Endothelial cell of umbilical vein (primary cell): ENCODE results near the gene BTK. TPM values are rescaled to one million over a fixed set of nuclear protein-coding genes. Genes with fewer than 3 reads are reported as not detected.
"Not testable (repeated sequence)": the region's sequence is repeated elsewhere in the genome, so short reads cannot be mapped to it uniquely, and the experiment has no call there.

ENCODE experiments used
- BruUV-seq: library from RNA; stranded (reverse); fragments of 400-500 nt; replicated peaks from 2 replicates; lab custom pipeline; 2021; lab: Mats Ljungman, UMichigan
- CTCF ChIA-PET: fragments of 300-600, 350-600 bp; sonication (Branson Sonifier 250); formaldehyde crosslinking; loops from one replicate; lab custom pipeline; 2021; ENCODE audit warnings: antibody characterized with exemption, inconsistent platforms; lab: Charles Lee
- POLR2A ChIA-PET: fragments of 300-600, 350-600 bp; sonication (Branson Sonifier 250); formaldehyde crosslinking; loops from one replicate; lab custom pipeline; 2021; ENCODE audit warnings: antibody characterized with exemption, inconsistent platforms; lab: Charles Lee
- DNase-seq: peaks from one replicate; pipeline ENCODE4 v3.0.0-alpha.2; 2011; ENCODE audit warnings: low read depth, low spot score
- FAIRE-seq: peaks from 2 replicates; lab custom pipeline; 2011; peaks lifted over from hg19 to GRCh38; lab: Jason Lieb, UNC
- H2AFZ ChIP-seq: 2 replicates; pipeline ENCODE4 v1.6.0; 2012; ENCODE audit warnings: low read depth, low read length, control low read depth, inconsistent platforms
- H3K27ac ChIP-seq: 2 replicates; pipeline ENCODE4 v1.5.1; 2011; ENCODE audit warnings: low read depth, mild to moderate bottlenecking, control low read depth, low read length, moderate library complexity; ENCODE audit not compliant: insufficient read depth
- H3K27me3 ChIP-seq, 2 experiments: 2 replicates each; pipeline versions ENCODE4 v1.6.0 to v1.6.1; 2011; ENCODE audit warnings: low read length in 2 of 2, mixed read lengths in 1 of 2; ENCODE audit not compliant: control insufficient read depth in 2 of 2, insufficient read depth in 2 of 2
- H3K36me3 ChIP-seq, 2 experiments: 2 replicates in 1 of 2; 3 replicates in 1 of 2; pipeline ENCODE4 v1.5.1; 2011; ENCODE audit warnings: low read length in 2 of 2, mild to moderate bottlenecking in 1 of 2, moderate library complexity in 1 of 2; ENCODE audit not compliant: control insufficient read depth in 2 of 2, insufficient read depth in 2 of 2; ENCODE audit errors: extremely low read depth in 1 of 2
- H3K4me1 ChIP-seq: 3 replicates; pipeline ENCODE4 v1.5.1; 2011; ENCODE audit warnings: mild to moderate bottlenecking, low read length; ENCODE audit not compliant: control insufficient read depth, insufficient read depth; ENCODE audit errors: extremely low read depth
- H3K4me2 ChIP-seq: 2 replicates; pipeline ENCODE4 v1.6.1; 2011; ENCODE audit warnings: low read length, control low read depth, mixed read lengths; ENCODE audit not compliant: insufficient read depth
- H3K4me3 ChIP-seq, 3 experiments: fragments of 200-600 bp in 1 of 3; sonication (generic), shearing (Covaris generic) in 1 of 3; replicated peaks in 1 of 3; 2 replicates each; pipeline ENCODE4 v1.5.1; 2011 to 2016; ENCODE audit warnings: control low read depth in 3 of 3, low read length in 3 of 3, mild to moderate bottlenecking in 2 of 3, inconsistent platforms in 1 of 3, low read depth in 1 of 3, moderate library complexity in 1 of 3; ENCODE audit not compliant: insufficient read depth in 1 of 3
- H3K79me2 ChIP-seq: 2 replicates; pipeline ENCODE4 v1.6.0; 2012; ENCODE audit warnings: low read length, inconsistent platforms; ENCODE audit not compliant: control insufficient read depth, insufficient read depth
- H3K9ac ChIP-seq: replicated peaks from 2 replicates; pipeline ENCODE3; 2011; ENCODE audit warnings: low read length, control low read depth; ENCODE audit not compliant: insufficient read depth; ENCODE audit errors: extremely low read depth
- H3K9me1 ChIP-seq: replicated peaks from 3 replicates; pipeline ENCODE4 v1.6.0; 2011; ENCODE audit warnings: mild to moderate bottlenecking, low read length; ENCODE audit not compliant: control insufficient read depth, insufficient read depth; ENCODE audit errors: extremely low read depth
- H3K9me3 ChIP-seq: replicated peaks from 2 replicates; pipeline ENCODE4 v1.5.1; 2012; ENCODE audit warnings: low read length, inconsistent platforms; ENCODE audit not compliant: control insufficient read depth, insufficient read depth
- H4K20me1 ChIP-seq: replicated peaks from 2 replicates; pipeline ENCODE3; 2011; ENCODE audit warnings: mild to moderate bottlenecking, low read length; ENCODE audit not compliant: control insufficient read depth, insufficient read depth; ENCODE audit errors: extremely low read depth
- CTCF ChIP-seq, 2 donors: IDR thresholded peaks; 1 replicate in 1 of 2; 2 replicates in 1 of 2; pipeline ENCODE4 v1.5.1; 2011; ENCODE audit warnings: low read length in 2 of 2, mild to moderate bottlenecking in 2 of 2, moderate library complexity in 2 of 2, control low read depth in 1 of 2, inconsistent platforms in 1 of 2, low read depth in 1 of 2; ENCODE audit not compliant: insufficient read depth in 1 of 2; ENCODE audit errors: extremely low read depth in 1 of 2
- EZH2 ChIP-seq: IDR thresholded peaks from 2 replicates; pipeline ENCODE4 v1.6.1; 2012; ENCODE audit warnings: borderline replicate concordance, low read depth, mild to moderate bottlenecking, moderate library complexity, low read length, inconsistent platforms; ENCODE audit not compliant: severe bottlenecking
- FOS ChIP-seq: IDR thresholded peaks from 2 replicates; pipeline ENCODE4 v1.6.1; 2011; ENCODE audit warnings: mild to moderate bottlenecking, low read length, moderate library complexity, borderline replicate concordance; ENCODE audit not compliant: insufficient read depth
- GATA2 ChIP-seq: IDR thresholded peaks from 2 replicates; pipeline ENCODE4 v1.7.0; 2011; ENCODE audit warnings: low read depth, mild to moderate bottlenecking, moderate library complexity, mixed read lengths, low read length; ENCODE audit not compliant: insufficient read length, insufficient read depth
- JUN ChIP-seq: IDR thresholded peaks from 2 replicates; pipeline ENCODE4 v1.6.1; 2011; ENCODE audit warnings: borderline replicate concordance, low read depth; ENCODE audit not compliant: insufficient read length, insufficient read depth
- MAX ChIP-seq: IDR thresholded peaks from 2 replicates; pipeline ENCODE4 v1.6.1; 2011; ENCODE audit not compliant: insufficient read depth, insufficient read length
- MYC ChIP-seq: IDR thresholded peaks from one replicate; pipeline ENCODE4 v1.6.1; 2011; ENCODE audit warnings: mild to moderate bottlenecking, low read depth, low read length
- POLR2A ChIP-seq: IDR thresholded peaks from 2 replicates; pipeline ENCODE4 v1.6.1; 2012; ENCODE audit warnings: low read depth, mild to moderate bottlenecking, control low read depth, low read length
- POLR2AphosphoS5 ChIP-seq: IDR thresholded peaks from 2 replicates; pipeline ENCODE4 v1.6.1; 2012; ENCODE audit warnings: low read depth, mild to moderate bottlenecking, control low read depth, low read length, moderate library complexity; ENCODE audit not compliant: insufficient read depth
- dilution Hi-C: fragments of 300-500 bp; cut with MboI; formaldehyde crosslinking; loops from one replicate; pipeline ENCODE4 v1.15.0; 2019; ENCODE audit warnings: low sequenced_read_pairs; ENCODE audit not compliant: extremely low pct_ligation_motif_present
- intact Hi-C: fragments of 100-400 bp; cut with micrococcal nuclease; formaldehyde crosslinking; loops from one replicate; pipeline ENCODE4 v1.10.0; 2022
- polyA plus RNA-seq, 4 experiments: library from polyadenylated mRNA; depleted of rRNA in 3 of 4; stranded (reverse) in 3 of 4; unstranded in 1 of 4; fragments of >200 nt; gene quantifications; 2 replicates each; pipeline versions ENCODE4 v1.2.1 to v1.2.3, GENCODE V29; 2011 to 2012; ENCODE audit warnings: missing spikeins in 1 of 4
- total RNA-seq: library from RNA; stranded (reverse); gene quantifications from 2 replicates; pipeline ENCODE4 v1.2.3, GENCODE V29; 2021

BTK gene
- total and polyA plus RNA-seq, 2 donors (not counting 3 experiments of a cell fraction or from before 2014, with no cell fraction given): 0.11 to 0.13 TPM

- H3K36me3 ChIP-seq, H3K27ac ChIP-seq, H4K20me1 ChIP-seq, H3K4me2 ChIP-seq, H3K4me3 ChIP-seq, H3K79me2 ChIP-seq, CTCF ChIA-PET, intact Hi-C loops, DNase-seq, H3K9me1 ChIP-seq, H3K4me1 ChIP-seq, dilution Hi-C loops, H3K27me3 ChIP-seq, H3K9me3 ChIP-seq, FAIRE-seq, H2AFZ ChIP-seq, POLR2A ChIA-PET, BruUV-seq, H3K9ac ChIP-seq: not testable (repeated sequence)
These were observed 51.7 kb downstream of the BTK start for GRCh38 chrX:101334310-101334709.

GRCh38 chrX:101326600-101326999 lies 59.4 kb downstream of the BTK start:
- POLR2A ChIA-PET, H3K4me1 ChIP-seq, H3K4me3 ChIP-seq, CTCF ChIA-PET, intact Hi-C loops, DNase-seq, H3K27ac ChIP-seq, H3K27me3 ChIP-seq, H3K79me2 ChIP-seq, FAIRE-seq, H3K9me3 ChIP-seq, dilution Hi-C loops, H2AFZ ChIP-seq, H3K9ac ChIP-seq, H3K36me3 ChIP-seq, H3K9me1 ChIP-seq, H3K4me2 ChIP-seq, BruUV-seq, H4K20me1 ChIP-seq: not testable (repeated sequence)

GRCh38 chrX:101303790-101304189 lies 82.2 kb downstream of the BTK start:
- H3K4me2 ChIP-seq: no peak overlapping the region
- intact Hi-C loops (no loop called here), dilution Hi-C loops (no loop called here)
- no peaks in the 10 kb centered on the region for H3K9me1 ChIP-seq
- no peak overlapping the region for H2AFZ ChIP-seq
- no peaks in the 10 kb centered on the region for H4K20me1 ChIP-seq
- TF ChIP-seq FOS (no peak), CTCF (IDR thresholded peaks at IDR 0.05; ENCODE audit: extremely low read depth in 1 of 2, insufficient read depth in 1 of 2, low read depth in 1 of 2, low read length in 2 of 2) (no peak), MYC (no peak), JUN (no peak), POLR2AphosphoS5 (no peak), POLR2A (no peak), MAX (no peak), EZH2 (no peak), GATA2 (no peak)
- H3K27me3 ChIP-seq: no peaks in the 10 kb centered on the region
- H3K9me3 ChIP-seq: no peaks in the 10 kb centered on the region
- DNase-seq (no peak), FAIRE-seq (no peak)
- H3K27ac ChIP-seq: no peak overlapping the region
- ChIA-PET POLR2A (no interaction called here), CTCF (no interaction called here)
- no peaks in the 10 kb centered on the region for H3K79me2 ChIP-seq
- no peak overlapping the region for H3K9ac ChIP-seq
- no TSS peak for BruUV-seq
- no peaks in the 10 kb centered on the region for H3K36me3 ChIP-seq
- H3K4me3 ChIP-seq: no peak overlapping the region
- H3K4me1 ChIP-seq: no peaks in the 10 kb centered on the region
